ENCODE results near the gene PLEK. TPM values are rescaled to one million over a fixed set of nuclear protein-coding genes. Genes with fewer than 3 reads are reported as not detected.

Gene PLEK
- total and polyA plus RNA-seq, 2 donors (not counting 1 experiment from before 2014, with no cell fraction given), result 39.9 to 78.3 TPM

DNA sequence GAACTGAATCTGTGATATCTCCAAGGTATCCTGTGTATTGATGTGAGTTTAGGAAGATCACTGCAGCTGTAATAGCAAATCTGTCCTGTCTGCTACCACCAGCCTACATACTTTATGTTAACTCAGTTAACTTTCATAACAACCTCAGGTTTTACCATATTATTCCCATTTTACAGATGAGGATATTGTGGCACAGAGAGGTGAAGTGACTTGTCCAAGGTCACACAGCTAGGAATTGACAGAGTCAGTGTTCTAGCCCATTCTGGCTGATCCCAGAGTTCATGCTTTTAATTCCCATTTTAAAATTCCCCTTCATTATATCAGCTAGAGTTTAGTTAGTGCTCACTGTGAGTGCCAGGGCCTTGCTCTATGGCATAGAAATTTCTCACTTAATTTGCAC lies 49.4 kb downstream of the PLEK start:
- intact Hi-C loops (cut with micrococcal nuclease), result no loop called here
- Histone ChIP-seq H3K27me3 (replicated peaks in 1 of 4; ENCODE audit: control extremely low read depth in 1 of 4, control insufficient read depth in 3 of 4, insufficient read depth in 4 of 4, low read length in 3 of 4) (no peaks in the 10 kb centered on the region), H3K9me3 (ENCODE audit: control extremely low read depth in 1 of 3, control insufficient read depth in 2 of 3, insufficient read depth in 1 of 3, low read length in 2 of 3) (no peaks in the 10 kb centered on the region), H3K27ac (ENCODE audit: low read length in 2 of 2) (peak overlapping the region in 1 of 2 donors; percentile 83), H3K4me3 (ENCODE audit: control extremely low read depth in 1 of 5, extremely low read depth in 1 of 5, insufficient read depth in 1 of 5, low read depth in 2 of 5, low read length in 4 of 5) (no peak overlapping the region), H3K4me1 (ENCODE audit: control insufficient read depth in 2 of 2, insufficient read depth in 2 of 2, low read length in 2 of 2) (peaks cover 83 to 89% of the 10 kb centered on the region in 2 donors), H3K4me2 (replicated peaks; ENCODE audit: low read depth, low read length, poor library complexity, severe bottlenecking) (no peak overlapping the region), H2AFZ (ENCODE audit: insufficient read depth, low read depth, low read length, poor library complexity, severe bottlenecking) (no peak overlapping the region), H3K9ac (ENCODE audit: low read length) (no peak overlapping the region), H4K20me1 (ENCODE audit: control insufficient read depth, insufficient read depth, low read length, poor library complexity, severe bottlenecking) (no peaks in the 10 kb centered on the region), H3K36me3 (replicated peaks in 1 of 2; ENCODE audit: control extremely low read depth in 1 of 2, control insufficient read depth in 1 of 2, extremely low read depth in 1 of 2, insufficient read depth in 2 of 2, low read length in 1 of 2) (no peaks in the 10 kb centered on the region), H3K79me2 (ENCODE audit: control insufficient read depth, insufficient read depth, low read length) (no peaks in the 10 kb centered on the region)
- no peak for ATAC-seq (ENCODE audit: low read depth)
- H3K27me3 Mint-ChIP-seq, result no peaks in the 10 kb centered on the region
- ChIA-PET POLR2A (no interaction called here), CTCF (interaction anchor here (0.8 to 1.7 kb wide), 5 partner anchors 11 to 219 kb away, joined by 3 to 5 read pairs (median 3); no protein-coding TSS in a partner anchor)
- no peaks in the 10 kb centered on the region for H3K9me3 Mint-ChIP-seq (ENCODE audit: insufficient read depth)
- H3K4me3 Mint-ChIP-seq, result no peak overlapping the region
- no peak overlapping the region for H3K27ac Mint-ChIP-seq
- no peak for DNase-seq
- TF ChIP-seq EZH2 (IDR thresholded peaks at IDR 0.05; ENCODE audit: borderline replicate concordance, insufficient read depth, low read depth, low read length, poor library complexity, severe bottlenecking), result no peak
- TF ChIP-seq, protein P1, sequence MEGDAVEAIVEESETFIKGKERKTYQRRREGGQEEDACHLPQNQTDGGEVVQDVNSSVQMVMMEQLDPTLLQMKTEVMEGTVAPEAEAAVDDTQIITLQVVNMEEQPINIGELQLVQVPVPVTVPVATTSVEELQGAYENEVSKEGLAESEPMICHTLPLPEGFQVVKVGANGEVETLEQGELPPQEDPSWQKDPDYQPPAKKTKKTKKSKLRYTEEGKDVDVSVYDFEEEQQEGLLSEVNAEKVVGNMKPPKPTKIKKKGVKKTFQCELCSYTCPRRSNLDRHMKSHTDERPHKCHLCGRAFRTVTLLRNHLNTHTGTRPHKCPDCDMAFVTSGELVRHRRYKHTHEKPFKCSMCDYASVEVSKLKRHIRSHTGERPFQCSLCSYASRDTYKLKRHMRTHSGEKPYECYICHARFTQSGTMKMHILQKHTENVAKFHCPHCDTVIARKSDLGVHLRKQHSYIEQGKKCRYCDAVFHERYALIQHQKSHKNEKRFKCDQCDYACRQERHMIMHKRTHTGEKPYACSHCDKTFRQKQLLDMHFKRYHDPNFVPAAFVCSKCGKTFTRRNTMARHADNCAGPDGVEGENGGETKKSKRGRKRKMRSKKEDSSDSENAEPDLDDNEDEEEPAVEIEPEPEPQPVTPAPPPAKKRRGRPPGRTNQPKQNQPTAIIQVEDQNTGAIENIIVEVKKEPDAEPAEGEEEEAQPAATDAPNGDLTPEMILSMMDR (IDR thresholded peaks at IDR 0.05), result no peak
- H3K4me1 Mint-ChIP-seq, result peaks cover 96% of the 10 kb centered on the region

DNA sequence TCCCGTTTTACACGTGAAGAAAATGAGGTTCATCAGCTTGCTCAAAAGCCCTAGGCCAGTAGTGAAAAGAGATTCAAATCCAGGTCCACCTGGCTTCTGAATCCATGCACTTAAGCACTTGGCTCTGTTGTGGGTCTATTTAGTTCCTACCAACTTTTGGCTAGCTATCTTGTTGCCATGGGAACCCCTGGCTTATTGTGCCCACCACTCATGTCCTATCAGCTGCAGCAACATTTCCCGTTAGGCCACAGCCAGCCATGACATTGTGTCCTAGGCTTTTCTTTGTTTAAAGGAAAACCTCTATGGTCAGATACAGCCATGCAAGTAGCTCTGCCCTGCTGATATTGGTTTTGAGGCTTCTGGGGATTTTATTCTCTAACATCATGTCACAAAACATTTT lies 49.8 kb downstream of the PLEK start:
- DNase-seq (no peak), ATAC-seq (ENCODE audit: low read depth) (no peak)
- Mint-ChIP-seq H3K4me3 (no peak overlapping the region), H3K4me1 (peaks cover 96% of the 10 kb centered on the region), H3K27ac (no peak overlapping the region), H3K9me3 (ENCODE audit: insufficient read depth) (no peaks in the 10 kb centered on the region), H3K27me3 (no peaks in the 10 kb centered on the region)
- Histone ChIP-seq H3K4me2 (replicated peaks; ENCODE audit: low read depth, low read length, poor library complexity, severe bottlenecking) (no peak overlapping the region), H3K27ac (ENCODE audit: low read length in 2 of 2) (no peak overlapping the region), H3K36me3 (replicated peaks in 1 of 2; ENCODE audit: control extremely low read depth in 1 of 2, control insufficient read depth in 1 of 2, extremely low read depth in 1 of 2, insufficient read depth in 2 of 2, low read length in 1 of 2) (no peaks in the 10 kb centered on the region), H3K4me3 (ENCODE audit: control extremely low read depth in 1 of 5, extremely low read depth in 1 of 5, insufficient read depth in 1 of 5, low read depth in 2 of 5, low read length in 4 of 5) (no peak overlapping the region), H3K9ac (ENCODE audit: low read length) (no peak overlapping the region), H3K79me2 (ENCODE audit: control insufficient read depth, insufficient read depth, low read length) (no peaks in the 10 kb centered on the region), H3K27me3 (replicated peaks in 1 of 4; ENCODE audit: control extremely low read depth in 1 of 4, control insufficient read depth in 3 of 4, insufficient read depth in 4 of 4, low read length in 3 of 4) (no peaks in the 10 kb centered on the region), H2AFZ (ENCODE audit: insufficient read depth, low read depth, low read length, poor library complexity, severe bottlenecking) (no peak overlapping the region), H4K20me1 (ENCODE audit: control insufficient read depth, insufficient read depth, low read length, poor library complexity, severe bottlenecking) (no peaks in the 10 kb centered on the region), H3K4me1 (ENCODE audit: control insufficient read depth in 2 of 2, insufficient read depth in 2 of 2, low read length in 2 of 2) (peaks cover 83 to 91% of the 10 kb centered on the region in 2 donors), H3K9me3 (ENCODE audit: control extremely low read depth in 1 of 3, control insufficient read depth in 2 of 3, insufficient read depth in 1 of 3, low read length in 2 of 3) (no peaks in the 10 kb centered on the region)
- POLR2A ChIA-PET, result no interaction called here
- TF ChIP-seq EZH2 (IDR thresholded peaks at IDR 0.05; ENCODE audit: borderline replicate concordance, insufficient read depth, low read depth, low read length, poor library complexity, severe bottlenecking), result no peak
- TF ChIP-seq, protein P1 (IDR thresholded peaks at IDR 0.05), result no peak
- 100% methylated on average over 2 of the region's 3 CpGs for WGBS (ENCODE audit: insufficient coverage)
- CTCF ChIA-PET, result interaction anchor here (0.8 to 5.3 kb wide), 6 partner anchors 12 to 219 kb away, joined by 3 to 30 read pairs (median 4); no protein-coding TSS in a partner anchor
- intact Hi-C loops (cut with micrococcal nuclease), result no loop called here
